Neural progenitor cell (in vitro differentiated cells): ENCODE data around the gene VTN. TPM values are rescaled to one million over a fixed set of nuclear protein-coding genes. Genes with fewer than 3 reads are reported as not detected.

Experiments used
- DNase-seq: peaks from one replicate; pipeline ENCODE4 v3.0.0-alpha.2; 2016; ENCODE audit warnings: low spot score
- H2AFZ ChIP-seq: fragments of 200-600 bp; sonication (generic); replicated peaks from 2 replicates; pipeline ENCODE4 v1.6.1; 2016; ENCODE audit warnings: antibody characterized with exemption
- H3F3A ChIP-seq: fragments of 200-600 bp; sonication (generic); 2 replicates; pipeline ENCODE4 v1.6.1; 2016; ENCODE audit warnings: antibody characterized with exemption, low read depth
- H3K27ac ChIP-seq: fragments of 200-600 bp; sonication (generic); 2 replicates; pipeline ENCODE4 v1.5.1; 2016; ENCODE audit warnings: mild to moderate bottlenecking
- H3K27me3 ChIP-seq: fragments of 200-600 bp; sonication (generic); 2 replicates; pipeline ENCODE4 v1.6.1; 2016; ENCODE audit warnings: mild to moderate bottlenecking, moderate library complexity
- H3K36me3 ChIP-seq: fragments of 200-600 bp; sonication (generic); 2 replicates; pipeline ENCODE4 v1.5.1; 2016
- H3K4me1 ChIP-seq: fragments of 200-600 bp; sonication (generic); 2 replicates; pipeline ENCODE4 v1.6.1; 2016; ENCODE audit warnings: mixed run types
- H3K4me2 ChIP-seq: fragments of 200-600 bp; sonication (generic); 2 replicates; pipeline ENCODE4 v1.6.1; 2016
- H3K4me3 ChIP-seq: fragments of 200-600 bp; sonication (generic); 2 replicates; pipeline ENCODE4 v1.5.1; 2016
- H3K79me2 ChIP-seq: fragments of 200-600 bp; sonication (generic); 2 replicates; pipeline ENCODE4 v1.6.1; 2016; ENCODE audit warnings: low read depth
- H3K9ac ChIP-seq: fragments of 200-600 bp; sonication (generic); 2 replicates; pipeline ENCODE4 v1.6.1; 2016
- H3K9me3 ChIP-seq: fragments of 200-600 bp; sonication (generic); 2 replicates; pipeline ENCODE4 v1.5.1; 2016; ENCODE audit warnings: low read depth
- H4K20me1 ChIP-seq: fragments of 200-600 bp; sonication (generic); 2 replicates; pipeline ENCODE4 v1.6.1; 2016; ENCODE audit warnings: low read depth
- H3K27ac Mint-ChIP-seq: 3 replicates; pipeline ENCODE4 v1.8.0; 2021; ENCODE audit warnings: mixed read lengths
- H3K27me3 Mint-ChIP-seq: 2 replicates; pipeline ENCODE4 v1.8.0; 2022; ENCODE audit warnings: low read depth, mild to moderate bottlenecking, inconsistent platforms, moderate library complexity, mixed read lengths; ENCODE audit not compliant: insufficient read depth
- H3K36me3 Mint-ChIP-seq: 3 replicates; pipeline ENCODE4 v1.8.0; 2021; ENCODE audit warnings: mixed read lengths
- H3K4me1 Mint-ChIP-seq: 3 replicates; pipeline ENCODE4 v1.8.0; 2021; ENCODE audit warnings: mixed read lengths
- H3K4me3 Mint-ChIP-seq: 3 replicates; pipeline ENCODE4 v1.8.0; 2021; ENCODE audit warnings: mild to moderate bottlenecking, moderate library complexity, mixed read lengths
- H3K9me3 Mint-ChIP-seq: 3 replicates; pipeline ENCODE4 v1.8.0; 2020; ENCODE audit warnings: mixed read lengths
- EZH2 ChIP-seq: fragments of 200-600 bp; sonication (generic); IDR thresholded peaks from 2 replicates; pipeline ENCODE4 v1.6.1; 2017; ENCODE audit warnings: antibody characterized with exemption, mild to moderate bottlenecking, moderate library complexity
- EZH2phosphoT487 ChIP-seq: fragments of 200-600 bp; sonication (generic); IDR thresholded peaks from 2 replicates; pipeline ENCODE4 v1.6.1; 2017; ENCODE audit warnings: antibody characterized with exemption
- total RNA-seq: library from RNA; depleted of rRNA; stranded (reverse); fragments of >200 nt; gene quantifications from 2 replicates; pipeline ENCODE4 v1.2.3, GENCODE V29; 2015; ENCODE audit warnings: low replicate concordance
- TF ChIP-seq, protein P1 (sequence below): fragments of 200-600 bp; sonication (generic); IDR thresholded peaks from 2 replicates; pipeline ENCODE4 v1.5.1; 2017; ENCODE audit warnings: antibody characterized with exemption, mild to moderate bottlenecking

Gene VTN
- total RNA-seq, 1 donor from 2014 or later = 1.2 TPM

DNA sequence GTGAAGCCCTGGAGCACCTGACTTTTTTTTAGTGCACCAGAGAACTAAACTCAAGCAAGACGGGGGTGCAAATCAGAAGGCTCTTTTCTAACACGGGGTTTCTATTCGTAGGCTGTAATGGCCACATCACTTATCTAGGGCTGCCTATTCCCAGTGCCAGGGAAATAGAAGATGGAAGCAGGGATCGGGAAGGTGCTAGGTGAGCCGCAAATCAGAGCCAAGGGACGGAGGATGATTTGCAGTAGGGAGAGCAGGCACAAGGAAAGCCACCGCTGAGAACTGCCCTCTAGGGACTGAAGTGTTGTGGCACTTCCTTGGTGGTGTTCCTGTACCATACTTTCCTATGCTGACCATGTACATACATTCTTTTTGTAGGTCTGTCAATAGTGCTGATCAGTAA lies 43.7 kb upstream of the VTN start:
- H3K4me3 Mint-ChIP-seq = no peak overlapping the region
- DNase-seq = no peak
- Histone ChIP-seq H4K20me1 (no peaks in the 10 kb centered on the region), H3K27ac (no peak overlapping the region), H3F3A (peaks cover 2% of the 10 kb centered on the region), H3K79me2 (no peaks in the 10 kb centered on the region), H3K4me1 (no peaks in the 10 kb centered on the region), H3K9me3 (no peaks in the 10 kb centered on the region), H3K36me3 (no peaks in the 10 kb centered on the region), H3K4me3 (no peak overlapping the region), H2AFZ (no peak overlapping the region), H3K27me3 (peaks cover 51% of the 10 kb centered on the region), H3K4me2 (no peak overlapping the region), H3K9ac (no peak overlapping the region)
- TF ChIP-seq, protein P1, sequence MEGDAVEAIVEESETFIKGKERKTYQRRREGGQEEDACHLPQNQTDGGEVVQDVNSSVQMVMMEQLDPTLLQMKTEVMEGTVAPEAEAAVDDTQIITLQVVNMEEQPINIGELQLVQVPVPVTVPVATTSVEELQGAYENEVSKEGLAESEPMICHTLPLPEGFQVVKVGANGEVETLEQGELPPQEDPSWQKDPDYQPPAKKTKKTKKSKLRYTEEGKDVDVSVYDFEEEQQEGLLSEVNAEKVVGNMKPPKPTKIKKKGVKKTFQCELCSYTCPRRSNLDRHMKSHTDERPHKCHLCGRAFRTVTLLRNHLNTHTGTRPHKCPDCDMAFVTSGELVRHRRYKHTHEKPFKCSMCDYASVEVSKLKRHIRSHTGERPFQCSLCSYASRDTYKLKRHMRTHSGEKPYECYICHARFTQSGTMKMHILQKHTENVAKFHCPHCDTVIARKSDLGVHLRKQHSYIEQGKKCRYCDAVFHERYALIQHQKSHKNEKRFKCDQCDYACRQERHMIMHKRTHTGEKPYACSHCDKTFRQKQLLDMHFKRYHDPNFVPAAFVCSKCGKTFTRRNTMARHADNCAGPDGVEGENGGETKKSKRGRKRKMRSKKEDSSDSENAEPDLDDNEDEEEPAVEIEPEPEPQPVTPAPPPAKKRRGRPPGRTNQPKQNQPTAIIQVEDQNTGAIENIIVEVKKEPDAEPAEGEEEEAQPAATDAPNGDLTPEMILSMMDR = no peak
- no peak for TF ChIP-seq EZH2
- no peak for TF ChIP-seq EZH2phosphoT487
- H3K4me1 Mint-ChIP-seq = peaks cover 6% of the 10 kb centered on the region
- H3K27me3 Mint-ChIP-seq = peaks cover 19% of the 10 kb centered on the region
- no peak overlapping the region for H3K27ac Mint-ChIP-seq
- H3K36me3 Mint-ChIP-seq = no peaks in the 10 kb centered on the region
- no peaks in the 10 kb centered on the region for H3K9me3 Mint-ChIP-seq

DNA sequence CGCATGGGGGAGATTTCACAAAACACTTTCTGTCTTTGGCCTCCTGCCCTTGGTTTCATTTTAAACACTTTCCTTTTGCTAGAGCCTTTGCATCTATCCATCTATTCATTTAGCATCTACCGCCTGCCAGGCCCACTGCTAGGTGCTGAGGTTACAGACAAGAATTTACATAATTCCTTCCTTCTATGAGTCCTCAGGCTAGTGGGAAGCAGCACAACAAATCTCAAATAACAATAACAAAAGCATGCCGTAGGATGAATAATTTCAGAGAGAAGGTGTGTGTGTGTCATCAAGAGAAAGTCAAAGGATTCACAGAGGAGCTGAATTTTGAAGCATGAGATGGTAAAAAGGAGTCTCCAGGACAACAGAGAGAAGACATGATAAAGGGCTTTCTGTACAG lies 42.0 kb upstream of the VTN start:
- H3K79me2 ChIP-seq = no peaks in the 10 kb centered on the region
- no peak overlapping the region for H3K4me3 ChIP-seq
- no peak for DNase-seq
- no peak overlapping the region for H2AFZ ChIP-seq
- Mint-ChIP-seq H3K36me3 (no peaks in the 10 kb centered on the region), H3K4me1 (peaks cover 16% of the 10 kb centered on the region), H3K4me3 (no peak overlapping the region), H3K27me3 (peaks cover 25% of the 10 kb centered on the region), H3K27ac (no peak overlapping the region), H3K9me3 (no peaks in the 10 kb centered on the region)
- H3K27me3 ChIP-seq = peaks cover 42% of the 10 kb centered on the region
- H4K20me1 ChIP-seq = no peaks in the 10 kb centered on the region
- peaks cover 19% of the 10 kb centered on the region for H3F3A ChIP-seq
- H3K9me3 ChIP-seq = no peaks in the 10 kb centered on the region
- no peaks in the 10 kb centered on the region for H3K36me3 ChIP-seq
- no peak overlapping the region for H3K27ac ChIP-seq
- no peak overlapping the region for H3K4me2 ChIP-seq
- H3K9ac ChIP-seq = no peak overlapping the region
- no peak for TF ChIP-seq EZH2phosphoT487
- no peak for TF ChIP-seq EZH2
- TF ChIP-seq, protein P1 = no peak
- H3K4me1 ChIP-seq = peaks cover 15% of the 10 kb centered on the region

DNA sequence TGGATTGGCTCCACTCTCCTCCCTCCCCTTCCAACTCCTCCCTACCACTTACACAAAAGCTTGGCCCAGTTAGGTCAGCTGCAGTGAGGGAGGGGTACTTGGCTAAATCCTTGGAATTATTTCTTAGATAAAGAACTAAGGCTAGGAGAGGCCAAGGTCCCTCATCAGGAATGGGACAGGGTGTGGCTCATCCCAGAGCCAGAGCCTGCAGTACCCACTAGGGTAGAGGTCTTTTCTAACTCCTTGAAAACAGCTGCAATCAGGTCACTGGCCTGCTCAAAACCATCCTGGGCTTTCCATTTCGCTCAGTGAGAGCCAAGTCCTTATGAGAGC lies 37.8 kb upstream of the VTN start:
- no peaks in the 10 kb centered on the region for H3K9me3 ChIP-seq
- H3K9me3 Mint-ChIP-seq = no peaks in the 10 kb centered on the region
- H3K36me3 ChIP-seq = no peaks in the 10 kb centered on the region
- no peak overlapping the region for H3K9ac ChIP-seq
- peak overlapping the region; percentile 24 for H3K4me2 ChIP-seq
- H3K36me3 Mint-ChIP-seq = no peaks in the 10 kb centered on the region
- peak overlapping the region; percentile 77 for H2AFZ ChIP-seq
- no peaks in the 10 kb centered on the region for H3K79me2 ChIP-seq
- H3K4me1 ChIP-seq = peaks cover 21% of the 10 kb centered on the region
- no peak overlapping the region for H3K4me3 ChIP-seq
- peaks cover 20% of the 10 kb centered on the region for H3K4me1 Mint-ChIP-seq
- TF ChIP-seq EZH2phosphoT487 = no peak
- TF ChIP-seq, protein P1 = no peak
- no peak for TF ChIP-seq EZH2
- no peak overlapping the region for H3K27ac Mint-ChIP-seq
- H3K4me3 Mint-ChIP-seq = no peak overlapping the region
- H4K20me1 ChIP-seq = no peaks in the 10 kb centered on the region
- H3K27me3 Mint-ChIP-seq = peaks cover 17% of the 10 kb centered on the region
- H3K27ac ChIP-seq = no peak overlapping the region
- peaks cover 27% of the 10 kb centered on the region for H3F3A ChIP-seq
- peaks cover 45% of the 10 kb centered on the region for H3K27me3 ChIP-seq
- peak; percentile 30 for DNase-seq
